Measurements from ENCODE around the gene WDR12.

The WDR12 gene

GRCh38 chr2:202848813-202849212 lies 62.7 kb downstream of the WDR12 start:
- H3K4me3 ChIP-seq (ENCODE audit: low read depth, low read length) = no peak overlapping the region
- TF ChIP-seq CTCF (IDR thresholded peaks at IDR 0.05; ENCODE audit: insufficient read depth, low read depth, low read length, missing control alignments) = no peak
- no peak for DNase-seq (ENCODE audit: low read depth)

DNA sequence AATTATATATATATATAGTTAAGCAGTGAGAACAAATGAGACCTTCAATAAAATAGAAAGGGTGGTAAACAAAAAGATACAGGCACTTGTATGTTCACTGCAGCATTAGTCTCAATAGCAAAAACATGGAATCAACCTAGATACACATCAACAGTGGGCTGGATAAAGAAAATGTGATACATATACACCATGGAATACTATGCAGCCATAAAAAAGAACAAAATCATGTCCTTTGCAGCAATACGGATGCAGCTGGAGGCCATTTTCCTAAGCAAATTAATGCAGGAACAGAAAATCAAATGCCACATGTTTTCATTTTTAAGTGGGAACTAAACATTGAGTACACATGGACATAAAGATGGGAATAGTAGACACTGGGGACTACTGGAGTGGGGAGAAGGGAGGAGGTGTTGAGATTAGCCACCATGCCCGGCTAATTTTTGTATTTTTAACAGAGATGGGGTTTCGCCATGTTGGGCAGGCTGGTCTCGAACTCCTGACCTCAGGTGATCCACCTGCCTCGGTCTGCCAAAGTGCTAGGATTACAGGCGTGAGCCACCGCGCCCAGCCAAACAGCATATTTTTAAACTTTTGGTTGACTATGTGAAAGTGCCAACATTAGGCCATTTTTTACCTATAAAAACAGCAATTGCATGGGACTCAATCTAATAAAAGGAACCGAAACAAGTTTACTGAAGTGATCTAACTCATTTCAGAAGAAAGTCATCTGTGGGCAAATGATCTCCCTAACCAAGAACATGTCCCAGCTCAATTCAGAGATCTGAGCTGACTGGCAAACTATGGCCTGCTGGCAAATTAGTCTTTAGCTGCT lies 63.6 kb downstream of the WDR12 start:
- DNase-seq (ENCODE audit: low read depth) = peak; percentile 18
- no peak for TF ChIP-seq CTCF (IDR thresholded peaks at IDR 0.05; ENCODE audit: insufficient read depth, low read depth, low read length, missing control alignments)

DNA sequence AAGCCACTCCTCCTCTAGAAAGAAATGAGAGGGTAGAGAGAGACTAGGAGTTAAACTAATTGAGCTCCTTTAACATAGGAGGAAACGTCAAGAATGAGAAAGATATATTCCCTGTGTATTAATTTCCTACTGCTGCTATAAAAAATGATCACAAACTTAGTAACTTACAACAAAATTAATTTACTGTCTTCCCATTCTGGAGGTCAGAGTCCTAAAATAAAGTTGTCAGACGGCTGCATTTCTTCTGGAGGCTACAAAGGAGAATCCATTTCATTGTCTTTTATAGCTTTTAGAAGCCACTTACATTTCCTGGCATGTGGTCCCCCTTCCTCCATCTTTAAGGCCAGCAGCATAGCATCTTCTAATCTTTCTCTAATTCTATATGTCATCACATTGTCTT lies 66.8 kb downstream of the WDR12 start:
- no peak for DNase-seq (ENCODE audit: low read depth)
- TF ChIP-seq CTCF (IDR thresholded peaks at IDR 0.05; ENCODE audit: insufficient read depth, low read depth, low read length, missing control alignments) = no peak
- H3K4me3 ChIP-seq (ENCODE audit: low read depth, low read length) = no peak overlapping the region

More for the DNA sequence above, 63.6 kb downstream of the WDR12 start:
- no peak overlapping the region for H3K4me3 ChIP-seq (ENCODE audit: low read depth, low read length)

DNA sequence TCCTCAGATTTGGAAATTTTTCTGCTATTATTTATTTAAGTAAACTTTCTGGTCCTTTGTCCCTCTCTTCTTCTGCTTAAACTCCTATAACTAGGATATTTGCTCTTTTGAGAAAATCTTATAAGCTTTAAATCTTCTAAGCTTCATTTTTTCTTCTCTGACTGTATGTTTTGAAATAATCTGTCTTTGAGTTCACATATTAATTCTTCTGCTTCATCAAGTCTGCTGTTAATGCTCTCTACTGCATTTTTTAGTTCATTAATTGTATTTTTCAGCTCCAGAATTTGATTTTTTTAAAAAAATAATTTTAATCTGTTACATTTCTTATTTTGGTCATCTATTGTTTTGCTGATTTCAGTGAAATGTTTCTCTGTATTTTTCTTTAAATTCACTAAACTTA lies 68.8 kb downstream of the WDR12 start:
- no peak for DNase-seq (ENCODE audit: low read depth)
- no peak overlapping the region for H3K4me3 ChIP-seq (ENCODE audit: low read depth, low read length)
- no peak for TF ChIP-seq CTCF (IDR thresholded peaks at IDR 0.05; ENCODE audit: insufficient read depth, low read depth, low read length, missing control alignments)

DNA sequence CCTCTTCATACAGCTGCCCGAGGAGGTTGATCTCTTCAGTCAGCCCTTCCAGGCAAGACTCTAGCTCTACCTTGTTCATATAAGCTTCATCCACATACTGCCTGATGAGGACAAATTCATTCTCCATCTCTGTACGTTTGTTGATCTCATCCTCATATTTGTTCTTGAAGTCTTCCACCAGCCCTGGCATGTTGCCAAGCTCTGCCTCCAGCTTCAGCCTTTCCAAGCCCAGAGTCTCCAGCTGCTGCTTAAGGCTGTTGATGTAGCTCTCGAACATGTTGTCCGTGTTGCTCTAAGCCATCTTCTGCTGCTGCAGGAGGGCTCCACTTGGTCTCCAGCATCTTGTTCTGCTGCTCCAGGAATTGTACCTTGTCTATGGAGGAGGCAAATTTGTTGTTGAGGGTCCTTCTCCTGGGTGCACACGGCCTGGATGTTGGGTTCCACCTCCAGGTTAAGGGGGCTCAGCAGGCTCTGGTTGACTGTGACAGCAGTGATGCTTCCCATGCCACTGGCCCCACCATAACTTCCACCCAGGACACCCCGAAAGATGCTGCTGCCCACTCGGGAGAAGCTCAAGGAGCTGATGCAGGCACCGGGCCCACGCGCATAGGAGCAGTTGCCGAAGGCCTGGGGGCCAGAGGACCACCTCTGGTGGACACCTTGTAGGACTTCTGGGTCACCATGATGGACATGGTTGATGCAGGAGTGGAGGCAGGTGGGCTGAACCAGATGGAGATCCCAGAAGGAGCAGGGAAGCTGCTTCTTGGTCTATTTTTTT lies 70.2 kb downstream of the WDR12 start:
- H3K4me3 ChIP-seq (ENCODE audit: low read depth, low read length) = no peak overlapping the region
- peak; percentile 6 for DNase-seq (ENCODE audit: low read depth)
- no peak for TF ChIP-seq CTCF (IDR thresholded peaks at IDR 0.05; ENCODE audit: insufficient read depth, low read depth, low read length, missing control alignments)

DNA sequence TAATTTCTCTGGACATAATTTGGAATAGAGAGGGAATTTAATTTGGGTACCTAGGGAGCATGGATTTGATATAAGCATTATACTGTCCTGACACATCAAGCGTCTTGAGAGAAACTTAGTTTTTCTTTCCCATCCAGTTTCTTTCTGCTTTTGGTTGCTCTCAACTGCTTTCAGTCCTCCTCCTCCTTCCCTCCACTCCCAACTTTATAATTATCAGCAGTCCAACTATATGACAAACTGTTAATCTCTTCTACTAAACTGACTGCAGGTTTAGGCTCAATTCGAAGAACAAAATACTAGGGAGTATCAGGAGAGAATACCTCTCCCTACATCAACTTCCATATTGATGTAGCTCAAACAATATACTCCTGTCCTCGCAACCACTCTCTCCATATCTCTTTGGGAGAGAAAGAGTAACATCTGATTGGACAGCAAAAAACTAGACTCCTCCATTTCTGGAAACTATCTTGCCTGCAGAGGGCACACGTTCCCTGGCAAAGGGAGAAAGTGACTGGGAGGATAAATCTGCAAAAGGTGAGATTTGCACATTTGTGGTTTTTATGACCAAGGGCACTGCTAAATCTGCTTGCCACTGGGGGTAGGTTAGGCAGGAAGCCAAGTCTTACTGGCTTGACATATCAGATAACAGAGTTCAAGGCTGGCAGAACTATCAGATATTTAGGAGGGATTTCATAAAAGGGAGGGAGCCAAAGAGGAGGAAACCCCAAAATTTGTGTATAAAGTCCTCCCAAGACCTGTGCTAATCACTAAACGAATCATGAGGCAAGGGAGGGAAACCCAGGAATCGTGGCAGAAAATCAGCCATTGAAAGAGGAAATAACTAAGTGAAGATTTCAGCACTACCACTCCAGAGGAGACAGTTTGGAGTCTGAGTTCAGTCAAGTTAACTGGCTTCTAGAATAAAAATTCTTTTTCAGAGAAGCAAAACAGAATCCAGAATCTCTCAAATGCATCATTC lies 79.9 kb downstream of the WDR12 start:
- peak; percentile 59 for DNase-seq (ENCODE audit: low read depth)
- peak; percentile 50 for TF ChIP-seq CTCF (IDR thresholded peaks at IDR 0.05; ENCODE audit: insufficient read depth, low read depth, low read length, missing control alignments)
- no peak overlapping the region for H3K4me3 ChIP-seq (ENCODE audit: low read depth, low read length)

Measured in GM12865 (cell line).